Vagina (tissue), 2 donors: Measurements from ENCODE around the gene SLC46A1.

Experiments used
- POLR2A ChIP-seq, 2 donors: fragments of 450-650 bp; IDR thresholded peaks; one replicate each; pipeline ENCODE4 v1.6.1; 2017; ENCODE audit warnings: antibody characterized with exemption in 2 of 2, mild to moderate bottlenecking in 2 of 2, moderate library complexity in 2 of 2
- TF ChIP-seq, protein P1 (sequence below), 3 experiments: fragments of 450-650 bp in 2 of 3; fragments of 200-600 bp in 1 of 3; sonication (generic) in 1 of 3; IDR thresholded peaks; one replicate each; pipeline ENCODE4 v1.5.1; 2017 to 2019; ENCODE audit warnings: antibody characterized with exemption in 3 of 3, mild to moderate bottlenecking in 2 of 3, moderate library complexity in 2 of 3

- TF ChIP-seq, protein P1, sequence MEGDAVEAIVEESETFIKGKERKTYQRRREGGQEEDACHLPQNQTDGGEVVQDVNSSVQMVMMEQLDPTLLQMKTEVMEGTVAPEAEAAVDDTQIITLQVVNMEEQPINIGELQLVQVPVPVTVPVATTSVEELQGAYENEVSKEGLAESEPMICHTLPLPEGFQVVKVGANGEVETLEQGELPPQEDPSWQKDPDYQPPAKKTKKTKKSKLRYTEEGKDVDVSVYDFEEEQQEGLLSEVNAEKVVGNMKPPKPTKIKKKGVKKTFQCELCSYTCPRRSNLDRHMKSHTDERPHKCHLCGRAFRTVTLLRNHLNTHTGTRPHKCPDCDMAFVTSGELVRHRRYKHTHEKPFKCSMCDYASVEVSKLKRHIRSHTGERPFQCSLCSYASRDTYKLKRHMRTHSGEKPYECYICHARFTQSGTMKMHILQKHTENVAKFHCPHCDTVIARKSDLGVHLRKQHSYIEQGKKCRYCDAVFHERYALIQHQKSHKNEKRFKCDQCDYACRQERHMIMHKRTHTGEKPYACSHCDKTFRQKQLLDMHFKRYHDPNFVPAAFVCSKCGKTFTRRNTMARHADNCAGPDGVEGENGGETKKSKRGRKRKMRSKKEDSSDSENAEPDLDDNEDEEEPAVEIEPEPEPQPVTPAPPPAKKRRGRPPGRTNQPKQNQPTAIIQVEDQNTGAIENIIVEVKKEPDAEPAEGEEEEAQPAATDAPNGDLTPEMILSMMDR (IDR thresholded peaks at IDR 0.05) = no peak
- TF ChIP-seq POLR2A (IDR thresholded peaks at IDR 0.05) = no peak
These were observed 42.8 kb downstream of the SLC46A1 start for GRCh38 chr17:28363186-28363585.
